ENCODE measurements around the gene SMPX. TPM values are rescaled to one million over a fixed set of nuclear protein-coding genes. Genes with fewer than 3 reads are reported as not detected.

SMPX gene
- total and polyA plus RNA-seq, 4 donors = 0.09 to 0.10 TPM; not detected in 2

DNA sequence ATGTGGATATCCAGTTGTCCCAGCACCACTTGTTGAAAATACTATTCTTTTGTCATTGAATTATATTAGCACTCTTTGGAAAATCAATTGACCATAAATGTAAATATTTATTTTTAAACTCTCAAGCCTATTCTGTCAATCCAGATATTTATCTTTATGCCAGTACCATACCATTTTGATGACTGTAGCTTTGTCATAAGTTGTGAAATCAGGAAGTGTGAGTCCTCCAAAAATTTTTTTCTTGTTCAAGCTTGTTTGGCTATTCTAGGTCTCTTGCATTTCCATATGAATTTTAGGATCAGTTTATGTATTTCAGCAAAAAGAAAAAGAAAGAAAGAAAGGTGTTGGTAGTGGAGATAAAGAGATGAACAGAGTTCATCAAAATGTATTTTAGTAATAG lies 8.2 kb upstream of the SMPX start (continued):
- no peak for TF ChIP-seq REST (IDR thresholded peaks at IDR 0.05)

- no peaks in the 10 kb centered on the region for H3K4me1 ChIP-seq (ENCODE audit: control insufficient read depth in 4 of 4, insufficient read depth in 4 of 4, low read length in 3 of 4)
- TF ChIP-seq, protein P1, sequence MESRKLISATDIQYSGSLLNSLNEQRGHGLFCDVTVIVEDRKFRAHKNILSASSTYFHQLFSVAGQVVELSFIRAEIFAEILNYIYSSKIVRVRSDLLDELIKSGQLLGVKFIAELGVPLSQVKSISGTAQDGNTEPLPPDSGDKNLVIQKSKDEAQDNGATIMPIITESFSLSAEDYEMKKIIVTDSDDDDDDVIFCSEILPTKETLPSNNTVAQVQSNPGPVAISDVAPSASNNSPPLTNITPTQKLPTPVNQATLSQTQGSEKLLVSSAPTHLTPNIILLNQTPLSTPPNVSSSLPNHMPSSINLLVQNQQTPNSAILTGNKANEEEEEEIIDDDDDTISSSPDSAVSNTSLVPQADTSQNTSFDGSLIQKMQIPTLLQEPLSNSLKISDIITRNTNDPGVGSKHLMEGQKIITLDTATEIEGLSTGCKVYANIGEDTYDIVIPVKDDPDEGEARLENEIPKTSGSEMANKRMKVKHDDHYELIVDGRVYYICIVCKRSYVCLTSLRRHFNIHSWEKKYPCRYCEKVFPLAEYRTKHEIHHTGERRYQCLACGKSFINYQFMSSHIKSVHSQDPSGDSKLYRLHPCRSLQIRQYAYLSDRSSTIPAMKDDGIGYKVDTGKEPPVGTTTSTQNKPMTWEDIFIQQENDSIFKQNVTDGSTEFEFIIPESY (IDR thresholded peaks at IDR 0.05) = no peak
- TF ChIP-seq YY1 (IDR thresholded peaks at IDR 0.05) (no peak), FOXA2 (IDR thresholded peaks at IDR 0.05) (no peak), TAF1 (conservative IDR thresholded peaks at IDR 0.05) (no peak), JUND (IDR thresholded peaks at IDR 0.05) (no peak), SP1 (IDR thresholded peaks at IDR 0.05) (no peak), EGR1 (IDR thresholded peaks at IDR 0.05; ENCODE audit: low read depth in 2 of 2) (no peak), MAX (IDR thresholded peaks at IDR 0.05) (no peak), NR2F2 (IDR thresholded peaks at IDR 0.05) (no peak), RXRA (IDR thresholded peaks at IDR 0.05) (no peak), REST (IDR thresholded peaks at IDR 0.05) (no peak), HNF4A (conservative IDR thresholded peaks at IDR 0.05) (no peak), GABPA (IDR thresholded peaks at IDR 0.05 in 1 of 2, conservative IDR thresholded peaks at IDR 0.05 in 1 of 2) (no peak), HNF4G (IDR thresholded peaks at IDR 0.05) (no peak), RAD21 (IDR thresholded peaks at IDR 0.05) (no peak), FOXA1 (IDR thresholded peaks at IDR 0.05) (no peak), ATF3 (IDR thresholded peaks at IDR 0.05) (no peak)
- TF ChIP-seq, protein P2, sequence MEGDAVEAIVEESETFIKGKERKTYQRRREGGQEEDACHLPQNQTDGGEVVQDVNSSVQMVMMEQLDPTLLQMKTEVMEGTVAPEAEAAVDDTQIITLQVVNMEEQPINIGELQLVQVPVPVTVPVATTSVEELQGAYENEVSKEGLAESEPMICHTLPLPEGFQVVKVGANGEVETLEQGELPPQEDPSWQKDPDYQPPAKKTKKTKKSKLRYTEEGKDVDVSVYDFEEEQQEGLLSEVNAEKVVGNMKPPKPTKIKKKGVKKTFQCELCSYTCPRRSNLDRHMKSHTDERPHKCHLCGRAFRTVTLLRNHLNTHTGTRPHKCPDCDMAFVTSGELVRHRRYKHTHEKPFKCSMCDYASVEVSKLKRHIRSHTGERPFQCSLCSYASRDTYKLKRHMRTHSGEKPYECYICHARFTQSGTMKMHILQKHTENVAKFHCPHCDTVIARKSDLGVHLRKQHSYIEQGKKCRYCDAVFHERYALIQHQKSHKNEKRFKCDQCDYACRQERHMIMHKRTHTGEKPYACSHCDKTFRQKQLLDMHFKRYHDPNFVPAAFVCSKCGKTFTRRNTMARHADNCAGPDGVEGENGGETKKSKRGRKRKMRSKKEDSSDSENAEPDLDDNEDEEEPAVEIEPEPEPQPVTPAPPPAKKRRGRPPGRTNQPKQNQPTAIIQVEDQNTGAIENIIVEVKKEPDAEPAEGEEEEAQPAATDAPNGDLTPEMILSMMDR (IDR thresholded peaks at IDR 0.05; ENCODE audit: low read depth, low read length, missing input control) = no peak
- 86% methylated on average over 3 of the region's 3 CpGs for WGBS
- DNase-seq (ENCODE audit: low spot score) = no peak
- no peak overlapping the region for H3K4me3 ChIP-seq (ENCODE audit: low read depth in 1 of 3, low read length in 3 of 3)
- no peak overlapping the region for H3K9ac ChIP-seq (ENCODE audit: low read depth in 1 of 2, low read length in 2 of 2)
- H3K27me3 ChIP-seq (ENCODE audit: control insufficient read depth in 4 of 4, insufficient read depth in 4 of 4, low read length in 3 of 4) = no peaks in the 10 kb centered on the region
- H3K9me3 ChIP-seq (ENCODE audit: control insufficient read depth in 4 of 4, low read length in 3 of 4) = no peaks in the 10 kb centered on the region
- no peaks in the 10 kb centered on the region for H3K36me3 ChIP-seq (ENCODE audit: control insufficient read depth in 4 of 4, insufficient read depth in 3 of 4, low read depth in 1 of 4, low read length in 3 of 4)
- H3K27ac ChIP-seq (ENCODE audit: low read depth in 1 of 2, low read length in 2 of 2) = no peak overlapping the region
Observed at GRCh38 chrX:21764008-21764407, 6.1 kb upstream of the SMPX start.

All from liver (tissue), 9 donors.